OCI-LY3 (cell line): ENCODE data around the gene NOP9.

Source experiments
- EZH2phosphoT487 ChIP-seq: fragments of 200-600 bp; shearing (Covaris generic); IDR thresholded peaks from 2 replicates; pipeline ENCODE4 v1.6.1; 2018; ENCODE audit warnings: antibody characterized with exemption, mixed run types, low read depth
- TF ChIP-seq, protein P1 (sequence below): fragments of 200-600, 300-600 bp; sonication (generic); IDR thresholded peaks from 2 replicates; pipeline ENCODE4 v1.5.1; 2014; ENCODE audit warnings: antibody characterized with exemption, low read length, low read depth

DNA sequence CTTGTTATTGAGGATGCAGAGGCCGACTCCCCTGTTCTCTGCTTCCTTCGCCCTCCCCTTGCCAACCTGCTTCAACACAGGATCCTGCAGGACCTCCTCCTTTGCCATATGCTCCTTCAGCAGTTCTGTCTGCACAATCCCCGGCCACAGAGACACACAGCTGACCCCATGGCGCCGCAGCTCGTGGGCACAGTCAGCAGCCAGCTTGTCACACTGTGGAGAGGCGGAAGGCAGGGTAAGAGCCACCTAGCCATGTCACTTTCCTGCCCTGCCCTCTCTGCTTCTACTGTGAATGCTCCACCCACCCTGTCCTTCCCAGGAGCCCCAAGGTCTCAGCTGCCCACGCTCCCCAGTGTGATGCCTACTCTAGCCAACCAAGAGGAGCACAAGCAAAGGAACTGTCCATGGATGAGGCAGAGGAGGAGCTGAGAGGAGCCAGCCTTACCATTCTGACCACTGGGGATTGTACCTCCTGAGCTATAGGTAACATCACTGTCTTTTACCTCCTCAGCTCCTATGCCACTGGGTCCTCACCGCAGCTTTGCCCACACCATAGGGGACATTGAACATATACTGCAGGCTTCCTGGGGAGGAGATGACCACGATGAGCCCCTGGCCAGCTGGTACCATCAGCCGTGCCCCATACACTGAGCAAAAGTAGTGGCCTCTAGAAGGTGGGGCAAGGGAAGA is 7.4 kb upstream of the NOP9 start:
- TF ChIP-seq, protein P1, sequence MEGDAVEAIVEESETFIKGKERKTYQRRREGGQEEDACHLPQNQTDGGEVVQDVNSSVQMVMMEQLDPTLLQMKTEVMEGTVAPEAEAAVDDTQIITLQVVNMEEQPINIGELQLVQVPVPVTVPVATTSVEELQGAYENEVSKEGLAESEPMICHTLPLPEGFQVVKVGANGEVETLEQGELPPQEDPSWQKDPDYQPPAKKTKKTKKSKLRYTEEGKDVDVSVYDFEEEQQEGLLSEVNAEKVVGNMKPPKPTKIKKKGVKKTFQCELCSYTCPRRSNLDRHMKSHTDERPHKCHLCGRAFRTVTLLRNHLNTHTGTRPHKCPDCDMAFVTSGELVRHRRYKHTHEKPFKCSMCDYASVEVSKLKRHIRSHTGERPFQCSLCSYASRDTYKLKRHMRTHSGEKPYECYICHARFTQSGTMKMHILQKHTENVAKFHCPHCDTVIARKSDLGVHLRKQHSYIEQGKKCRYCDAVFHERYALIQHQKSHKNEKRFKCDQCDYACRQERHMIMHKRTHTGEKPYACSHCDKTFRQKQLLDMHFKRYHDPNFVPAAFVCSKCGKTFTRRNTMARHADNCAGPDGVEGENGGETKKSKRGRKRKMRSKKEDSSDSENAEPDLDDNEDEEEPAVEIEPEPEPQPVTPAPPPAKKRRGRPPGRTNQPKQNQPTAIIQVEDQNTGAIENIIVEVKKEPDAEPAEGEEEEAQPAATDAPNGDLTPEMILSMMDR, result no peak
- no peak for TF ChIP-seq EZH2phosphoT487
